GM23248 (cell line): ENCODE data around the gene ADGRL3.

Source experiments
- EZH2 ChIP-seq: fragments of 200-600 bp; sonication (generic); IDR thresholded peaks from 2 replicates; pipeline ENCODE4 v1.6.1; 2018; ENCODE audit warnings: antibody characterized with exemption, mild to moderate bottlenecking; ENCODE audit not compliant: insufficient read depth, poor library complexity, severe bottlenecking
- EZH2phosphoT487 ChIP-seq: fragments of 200-600 bp; sonication (generic); IDR thresholded peaks from 2 replicates; pipeline ENCODE4 v1.6.1; 2018; ENCODE audit warnings: antibody characterized with exemption, moderate library complexity, mild to moderate bottlenecking, low read depth; ENCODE audit not compliant: insufficient read depth

DNA sequence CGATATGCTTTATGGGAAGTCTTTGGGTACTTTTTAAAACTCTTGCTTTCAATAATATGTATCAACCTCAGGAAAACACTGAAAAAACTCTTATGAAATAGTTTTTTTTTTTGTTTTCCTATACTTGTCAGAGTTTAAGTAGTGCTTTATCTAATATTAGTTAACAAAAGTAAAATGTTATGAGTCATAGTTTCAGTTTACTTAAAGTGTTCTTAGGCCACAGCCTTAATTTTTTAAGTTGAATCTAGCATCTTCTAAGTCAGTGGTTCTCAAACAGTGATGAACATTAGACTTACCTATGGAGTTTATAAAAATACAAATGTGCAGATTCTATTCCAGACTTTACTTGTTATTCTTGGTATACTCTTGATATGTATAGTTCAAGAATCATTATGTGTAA is 26.3 kb upstream of the ADGRL3 start:
- TF ChIP-seq EZH2phosphoT487, result no peak
- TF ChIP-seq EZH2, result no peak
